GM19452 (cell line): ENCODE measurements around the gene ARHGAP6.

Source experiments
- ATAC-seq: cut with Tn5 transposase; IDR thresholded peaks from one replicate; pipeline ENCODE4 v1.9.1; 2021; ENCODE audit not compliant: unreplicated experiment

The ARHGAP6 gene, protein sequence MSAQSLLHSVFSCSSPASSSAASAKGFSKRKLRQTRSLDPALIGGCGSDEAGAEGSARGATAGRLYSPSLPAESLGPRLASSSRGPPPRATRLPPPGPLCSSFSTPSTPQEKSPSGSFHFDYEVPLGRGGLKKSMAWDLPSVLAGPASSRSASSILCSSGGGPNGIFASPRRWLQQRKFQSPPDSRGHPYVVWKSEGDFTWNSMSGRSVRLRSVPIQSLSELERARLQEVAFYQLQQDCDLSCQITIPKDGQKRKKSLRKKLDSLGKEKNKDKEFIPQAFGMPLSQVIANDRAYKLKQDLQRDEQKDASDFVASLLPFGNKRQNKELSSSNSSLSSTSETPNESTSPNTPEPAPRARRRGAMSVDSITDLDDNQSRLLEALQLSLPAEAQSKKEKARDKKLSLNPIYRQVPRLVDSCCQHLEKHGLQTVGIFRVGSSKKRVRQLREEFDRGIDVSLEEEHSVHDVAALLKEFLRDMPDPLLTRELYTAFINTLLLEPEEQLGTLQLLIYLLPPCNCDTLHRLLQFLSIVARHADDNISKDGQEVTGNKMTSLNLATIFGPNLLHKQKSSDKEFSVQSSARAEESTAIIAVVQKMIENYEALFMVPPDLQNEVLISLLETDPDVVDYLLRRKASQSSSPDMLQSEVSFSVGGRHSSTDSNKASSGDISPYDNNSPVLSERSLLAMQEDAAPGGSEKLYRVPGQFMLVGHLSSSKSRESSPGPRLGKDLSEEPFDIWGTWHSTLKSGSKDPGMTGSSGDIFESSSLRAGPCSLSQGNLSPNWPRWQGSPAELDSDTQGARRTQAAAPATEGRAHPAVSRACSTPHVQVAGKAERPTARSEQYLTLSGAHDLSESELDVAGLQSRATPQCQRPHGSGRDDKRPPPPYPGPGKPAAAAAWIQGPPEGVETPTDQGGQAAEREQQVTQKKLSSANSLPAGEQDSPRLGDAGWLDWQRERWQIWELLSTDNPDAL (N-terminal part only)

DNA sequence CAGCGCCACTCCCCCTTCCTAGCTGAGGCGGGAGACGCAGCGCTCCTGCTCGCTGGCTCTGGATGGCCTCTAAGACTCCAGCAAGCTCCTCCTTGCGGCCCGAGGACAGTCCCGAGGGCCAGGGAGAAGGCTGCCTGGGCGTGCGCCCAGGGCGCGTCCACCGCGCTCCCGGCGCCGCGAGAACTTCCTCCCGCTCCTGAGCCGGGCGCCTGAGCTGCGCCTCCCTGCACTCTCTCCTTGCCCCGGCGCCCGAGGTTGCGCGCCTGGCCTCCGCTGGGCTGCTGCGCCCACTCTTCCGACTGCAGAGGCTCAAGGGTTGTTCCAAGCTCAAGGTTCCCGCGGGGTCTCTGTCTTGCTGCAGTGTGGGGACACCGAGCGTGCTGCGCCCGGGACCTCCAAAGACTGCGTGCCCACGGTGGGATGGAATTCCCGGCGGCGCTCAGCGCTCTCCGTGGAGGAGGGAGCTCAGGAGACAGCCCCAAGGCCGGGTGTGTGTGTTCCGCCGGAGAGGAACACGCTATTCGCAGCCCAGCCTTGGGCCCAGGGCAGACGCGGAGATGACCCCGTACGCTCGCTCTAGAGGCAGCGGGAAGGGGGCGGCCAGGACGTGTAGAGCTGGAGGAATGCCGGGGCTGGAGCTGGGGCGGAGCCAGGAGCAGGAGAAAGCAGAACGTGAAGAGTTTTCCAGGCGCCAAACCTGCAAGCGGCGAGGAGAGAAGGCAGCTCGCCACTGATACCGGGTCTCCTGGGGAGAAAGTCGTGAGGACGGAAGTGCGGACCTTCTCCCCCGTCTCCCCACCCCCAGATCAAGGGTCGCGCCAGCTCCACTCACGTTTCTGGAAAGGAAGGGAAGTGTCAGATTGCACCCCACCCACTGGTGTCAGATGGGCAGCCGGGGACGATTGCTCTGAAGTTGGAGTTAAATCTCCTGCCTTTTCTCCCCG, at the start of gene ARHGAP6:
ARHGAP6 (minus strand) TSS at position 753 of the 944 bp plus-strand sequence. CDS start 1,092 bp downstream, outside the sequence.
- no peak for ATAC-seq

DNA sequence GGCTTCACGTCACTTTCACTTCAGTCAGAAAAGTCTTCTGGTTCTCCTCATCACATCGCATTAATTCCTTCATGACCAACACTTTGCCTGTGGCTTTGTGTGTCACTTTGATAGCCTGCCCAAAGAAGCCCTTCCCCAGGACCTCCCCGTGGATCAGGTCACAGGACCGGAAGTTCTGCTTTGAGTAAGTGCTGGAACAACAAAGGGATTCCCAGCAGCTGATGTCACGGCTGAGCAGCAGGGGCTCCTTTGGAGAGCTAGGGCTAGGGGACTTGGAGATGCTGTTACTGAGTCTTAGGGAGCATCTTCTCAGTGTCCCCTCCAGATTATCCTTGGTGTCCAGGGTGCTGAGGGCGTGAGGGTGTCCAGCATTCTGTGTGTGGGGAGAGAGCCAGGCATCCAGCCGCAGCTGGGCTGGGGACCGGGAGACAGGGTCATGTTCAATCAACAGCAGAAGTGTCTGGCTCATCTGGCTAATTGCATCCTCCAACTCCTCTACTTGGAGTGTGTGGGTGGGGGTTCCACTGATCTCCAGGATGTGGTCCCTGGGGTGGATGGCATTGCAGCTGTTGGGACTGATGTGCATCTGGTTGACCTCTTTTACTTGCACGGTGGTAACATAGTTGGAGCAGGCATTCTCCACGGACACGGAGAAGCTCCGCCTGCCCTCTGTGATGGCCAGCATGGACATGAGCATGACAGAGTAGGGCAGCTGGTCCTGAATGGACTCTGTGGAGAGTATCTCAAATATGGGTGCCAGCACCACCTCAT, 39.2 kb upstream of the ARHGAP6 start:
- ATAC-seq = no peak

DNA sequence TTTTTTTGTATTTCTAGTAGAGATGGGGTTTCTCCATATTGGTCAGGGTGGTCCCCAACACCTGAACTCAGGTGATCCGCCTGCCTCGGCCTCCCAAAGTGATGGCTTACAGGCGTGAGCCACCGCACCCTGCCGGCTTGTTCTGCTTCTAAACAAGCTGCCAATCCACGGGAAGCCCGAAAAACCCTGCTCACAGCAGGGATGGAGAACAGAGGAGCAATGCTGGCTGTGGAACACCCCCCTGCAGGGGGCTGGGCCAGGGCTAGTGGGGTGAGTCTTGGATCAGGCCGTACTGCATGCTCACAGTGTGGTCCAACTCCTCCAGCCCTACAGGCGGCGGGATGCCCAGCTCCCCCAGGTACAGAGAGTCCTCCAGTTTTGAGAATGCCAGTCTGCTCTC, 38.1 kb upstream of the ARHGAP6 start:
- no peak for ATAC-seq

DNA sequence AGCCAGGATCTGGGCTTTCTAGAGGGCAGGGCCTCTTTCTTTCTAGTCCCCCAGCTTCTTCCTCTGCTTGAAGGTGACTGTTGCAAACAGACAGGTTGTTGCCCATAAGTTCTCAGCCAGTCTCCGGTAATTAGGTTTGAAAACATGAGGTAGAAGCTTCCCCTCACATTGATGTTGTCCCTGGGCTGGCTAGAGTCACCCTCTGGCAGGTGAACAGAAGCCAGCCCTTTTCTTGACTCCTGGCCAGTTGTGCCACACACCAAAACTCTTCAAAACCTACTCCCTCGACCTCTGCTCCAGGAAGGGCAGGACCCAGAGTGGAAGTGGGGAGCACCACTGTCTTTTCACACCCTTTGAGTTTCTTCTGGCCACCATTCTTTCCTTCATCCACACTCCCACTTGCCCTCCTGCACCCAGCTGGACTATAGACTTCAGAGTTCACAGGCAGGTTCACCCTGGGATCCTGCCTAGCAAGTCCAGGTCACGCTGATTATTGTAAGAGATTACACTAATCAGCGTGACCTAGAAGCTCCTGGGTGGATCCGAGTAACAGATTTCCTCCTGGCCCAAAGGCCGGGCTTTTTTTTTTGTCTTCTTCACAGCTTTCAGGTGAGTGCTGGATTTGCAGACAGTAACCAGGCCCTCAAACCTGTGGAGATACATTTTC, 37.4 kb upstream of the ARHGAP6 start:
- no peak for ATAC-seq

DNA sequence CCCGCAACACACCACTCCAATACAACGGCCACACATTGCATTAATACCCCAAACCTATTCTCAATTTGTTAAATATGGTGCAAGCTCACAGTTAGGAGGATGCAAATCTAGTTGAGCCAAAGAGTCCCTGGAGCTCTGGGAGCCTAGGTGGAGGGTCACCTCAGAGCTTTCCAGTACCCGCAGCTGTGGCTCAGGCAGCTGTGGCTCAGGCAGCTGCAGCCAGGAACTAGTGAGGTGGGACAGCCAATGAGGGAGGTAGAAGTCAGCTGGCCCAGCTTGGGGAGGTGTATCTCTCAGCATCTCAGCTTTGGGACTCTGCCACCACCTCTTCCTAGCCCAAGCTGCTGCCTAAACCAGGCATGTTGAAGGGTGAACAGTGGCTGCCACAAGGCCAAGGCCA, 36.7 kb upstream of the ARHGAP6 start:
- no peak for ATAC-seq

DNA sequence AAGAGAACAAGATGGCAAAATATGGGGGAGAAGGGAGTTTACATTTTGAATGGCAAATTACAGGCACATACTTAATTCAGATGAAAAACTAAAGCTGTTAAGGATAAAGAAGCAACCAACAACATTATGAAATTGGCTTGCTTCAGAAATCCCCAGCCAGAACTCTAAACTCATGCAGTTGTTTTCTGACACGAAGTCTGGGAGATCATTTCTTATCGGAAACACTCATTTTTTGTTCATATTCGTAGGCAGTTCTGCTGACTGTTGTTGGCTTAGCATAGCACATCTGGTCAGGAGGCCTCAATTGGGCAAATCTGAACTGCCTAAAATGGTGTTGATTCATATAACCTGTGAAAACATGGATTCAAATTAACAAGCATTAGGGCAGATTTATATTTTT, 33.0 kb upstream of the ARHGAP6 start:
- no peak for ATAC-seq

DNA sequence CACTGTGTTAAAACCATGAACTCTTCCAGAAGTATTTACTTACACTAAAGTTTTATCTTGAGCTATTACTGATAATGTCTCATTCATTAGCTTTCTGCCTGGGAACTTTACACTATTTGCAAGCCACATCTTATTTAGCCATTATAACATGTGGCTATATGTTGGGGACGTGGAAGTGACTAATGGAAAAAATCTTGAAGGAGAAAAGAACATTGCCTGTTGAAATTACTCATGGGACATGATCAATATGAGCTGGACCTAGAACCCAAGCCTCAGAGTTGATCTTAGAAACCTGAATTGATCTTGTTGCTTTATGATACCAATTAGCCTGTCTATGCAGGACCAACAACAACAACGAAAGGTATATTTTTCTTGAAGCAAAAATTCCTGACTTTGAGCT, 22.5 kb upstream of the ARHGAP6 start:
- ATAC-seq = no peak

DNA sequence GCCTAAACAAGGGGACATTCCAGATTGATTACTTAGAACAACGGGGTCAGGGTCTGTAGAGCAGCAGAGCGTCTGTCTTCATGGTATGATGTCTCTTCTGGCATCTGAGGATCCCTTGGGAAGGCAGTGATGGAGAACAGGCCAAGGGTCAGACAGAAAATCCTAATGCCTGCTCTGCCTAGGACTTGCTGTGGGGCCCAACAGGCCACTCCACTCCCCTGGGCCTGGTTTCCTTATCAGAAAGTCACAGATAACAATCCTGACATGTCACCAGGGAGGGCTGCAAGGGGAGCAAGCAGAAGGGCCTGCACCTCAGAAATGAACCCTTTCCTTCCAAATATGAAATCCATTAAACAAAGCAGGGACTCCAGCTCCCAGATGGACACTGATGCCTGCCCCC, 21.4 kb upstream of the ARHGAP6 start:
- ATAC-seq = no peak

DNA sequence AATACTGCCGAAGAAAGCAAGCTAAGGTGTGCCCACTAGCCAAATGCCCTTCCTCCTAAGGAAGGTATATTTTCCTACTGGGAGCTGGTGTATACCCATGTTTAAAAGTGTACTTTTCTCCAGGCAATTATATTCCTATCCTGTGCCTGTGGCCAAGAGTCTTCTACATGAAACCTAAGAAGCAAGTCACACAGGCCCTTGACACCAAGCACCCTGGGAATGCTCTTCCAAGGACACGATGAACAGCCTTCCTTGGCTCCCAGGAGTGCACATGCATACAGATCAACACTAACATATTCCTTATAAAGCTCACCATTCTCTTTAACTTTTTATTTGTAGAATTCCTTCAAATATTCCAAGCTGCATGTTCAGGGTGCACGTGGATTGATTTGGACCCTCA, 17.3 kb upstream of the ARHGAP6 start:
- ATAC-seq = no peak

DNA sequence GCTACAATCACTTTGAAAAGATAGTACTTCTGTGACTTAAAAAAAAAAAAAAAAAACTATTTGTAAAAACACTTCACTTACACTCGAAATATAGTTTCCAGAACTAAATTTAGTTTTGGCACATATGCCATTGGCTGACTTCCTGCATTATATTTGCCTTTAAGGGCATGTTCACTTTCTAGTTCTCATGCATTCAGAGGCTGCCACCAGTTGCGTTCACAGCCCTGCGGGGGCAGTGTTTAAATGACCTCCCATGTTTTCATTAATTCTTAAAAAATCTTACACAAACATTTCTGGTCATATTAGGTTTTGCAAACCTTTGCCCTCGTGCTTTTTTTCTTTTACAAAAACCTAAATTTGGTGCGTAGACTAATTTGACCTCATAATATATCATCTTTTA, 12.4 kb upstream of the ARHGAP6 start:
- ATAC-seq = no peak

DNA sequence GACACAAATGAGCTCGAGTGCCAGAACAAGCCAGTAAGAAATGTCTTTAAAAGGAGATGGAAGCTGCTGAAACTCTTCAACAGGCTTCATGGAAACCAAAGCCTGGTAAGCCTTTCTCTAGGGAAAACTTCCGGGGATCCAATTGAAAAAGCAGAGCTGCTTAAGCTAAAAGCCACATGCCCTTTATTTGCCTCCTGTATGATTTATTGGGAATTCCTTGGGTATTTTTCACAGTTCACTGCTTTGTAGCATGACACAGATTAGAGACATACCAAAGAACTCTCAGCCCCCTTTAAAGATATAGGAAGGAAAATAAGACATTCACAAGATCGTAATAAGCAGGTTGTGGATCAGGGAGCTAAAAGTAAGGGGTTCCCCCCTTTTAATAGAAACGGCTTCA, 6.5 kb upstream of the ARHGAP6 start:
- ATAC-seq = no peak

DNA sequence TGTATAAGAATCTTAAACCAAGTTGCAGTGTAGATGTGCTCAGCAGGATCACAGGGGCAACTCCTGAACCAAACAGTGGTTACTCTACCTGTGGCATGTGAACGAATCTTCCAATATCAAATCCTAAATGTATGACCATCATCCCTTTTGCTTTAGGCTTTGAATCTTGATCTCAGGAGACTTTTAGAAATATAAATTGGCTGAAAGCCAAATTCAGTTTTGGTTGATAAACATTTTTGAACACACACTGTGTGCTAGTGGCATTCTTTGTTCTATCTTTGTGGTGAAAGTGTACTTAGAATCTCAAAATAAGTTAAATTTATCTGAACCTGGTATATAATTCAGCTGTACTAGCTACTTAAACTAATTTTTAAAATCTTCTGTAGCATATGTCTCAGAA, 4.6 kb upstream of the ARHGAP6 start:
- no peak for ATAC-seq

DNA sequence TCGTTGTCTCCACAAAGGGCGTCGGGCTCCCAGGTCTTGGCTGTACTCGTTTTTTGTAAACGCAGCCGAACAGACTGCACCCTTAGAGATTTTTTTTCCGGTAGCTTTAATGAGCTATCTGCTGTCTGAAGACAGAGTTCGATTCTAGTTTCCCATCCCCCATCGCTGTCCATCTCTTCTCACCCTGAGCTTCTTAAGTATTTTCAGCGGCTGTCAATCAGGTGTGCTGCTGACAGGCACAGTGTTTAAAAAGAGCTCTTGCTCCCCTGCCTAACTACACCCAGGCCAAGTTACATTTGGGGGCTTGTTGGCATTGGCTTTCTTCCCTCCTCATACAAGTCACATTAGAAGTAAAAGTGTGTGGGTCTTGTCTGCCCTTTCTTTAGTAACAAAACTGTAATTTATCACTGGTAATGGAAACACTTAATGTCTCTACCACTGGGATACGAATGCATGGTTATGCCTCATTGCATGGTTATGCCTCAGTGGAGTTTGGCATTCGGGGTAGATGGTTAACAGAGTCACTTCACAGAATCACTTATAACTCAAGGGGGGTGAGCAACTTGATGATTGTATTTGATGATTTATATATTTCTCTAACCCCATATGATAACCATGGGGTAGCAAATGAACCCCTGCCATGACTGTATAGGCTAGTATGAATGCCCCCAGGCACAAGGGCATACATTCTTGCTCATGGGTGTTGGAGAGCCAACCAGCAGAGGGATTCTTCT, 1.4 kb upstream of the ARHGAP6 start:
- no peak for ATAC-seq

DNA sequence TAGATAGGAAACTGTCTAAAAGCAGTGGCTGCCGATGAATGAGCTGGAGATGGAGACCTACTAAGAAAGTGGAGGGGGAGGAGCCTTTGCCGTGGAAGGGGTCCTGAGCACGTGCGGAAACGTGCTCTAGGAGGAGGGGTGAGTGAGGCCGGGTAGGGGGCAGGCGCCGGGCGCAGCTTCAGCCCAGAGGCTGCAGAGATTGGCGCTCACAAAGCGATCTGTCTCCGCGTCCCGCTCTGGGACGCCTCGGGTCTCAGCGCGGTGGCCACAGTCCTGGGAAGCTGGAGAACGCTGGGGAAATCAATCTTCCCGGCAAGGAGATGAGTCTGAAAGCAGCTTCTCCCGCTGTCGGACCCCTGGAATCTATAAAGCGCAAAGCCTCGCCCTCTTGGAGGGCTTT, 444 bp upstream of the ARHGAP6 start:
- ATAC-seq = no peak

DNA sequence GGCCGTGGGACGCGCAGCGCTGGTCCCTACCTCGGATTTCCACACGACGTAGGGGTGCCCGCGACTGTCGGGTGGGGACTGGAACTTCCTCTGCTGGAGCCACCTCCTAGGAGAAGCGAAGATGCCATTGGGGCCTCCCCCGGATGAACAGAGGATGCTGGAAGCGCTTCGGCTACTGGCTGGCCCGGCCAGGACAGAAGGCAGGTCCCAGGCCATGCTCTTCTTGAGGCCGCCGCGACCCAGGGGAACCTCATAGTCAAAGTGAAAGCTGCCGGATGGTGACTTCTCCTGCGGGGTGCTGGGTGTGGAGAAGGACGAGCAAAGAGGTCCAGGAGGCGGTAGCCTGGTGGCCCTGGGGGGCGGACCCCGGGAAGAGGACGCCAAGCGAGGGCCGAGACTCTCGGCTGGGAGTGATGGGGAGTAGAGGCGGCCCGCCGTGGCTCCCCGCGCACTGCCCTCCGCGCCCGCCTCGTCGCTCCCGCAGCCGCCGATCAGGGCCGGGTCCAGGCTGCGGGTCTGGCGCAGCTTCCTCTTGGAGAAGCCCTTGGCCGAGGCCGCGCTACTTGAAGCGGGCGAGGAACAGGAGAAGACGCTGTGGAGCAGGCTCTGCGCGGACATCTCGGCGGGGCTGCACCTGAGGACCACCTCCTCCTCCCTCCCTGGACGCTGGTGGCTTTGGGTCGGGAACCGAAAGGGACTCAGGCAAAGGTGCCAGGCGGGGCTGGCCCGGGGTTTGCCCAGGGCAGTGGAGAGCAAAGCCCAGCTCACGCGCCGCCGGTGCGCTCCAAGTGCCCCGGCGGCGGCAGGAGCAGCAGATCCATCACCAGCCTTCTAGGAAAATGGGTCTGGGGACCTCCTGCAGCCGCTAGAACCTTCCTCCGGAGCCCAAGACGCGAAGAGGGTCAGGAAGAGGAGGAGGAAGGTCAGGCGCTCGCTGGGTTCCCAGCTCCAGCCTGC, 1.2 kb downstream of the ARHGAP6 start:
- ATAC-seq = no peak

DNA sequence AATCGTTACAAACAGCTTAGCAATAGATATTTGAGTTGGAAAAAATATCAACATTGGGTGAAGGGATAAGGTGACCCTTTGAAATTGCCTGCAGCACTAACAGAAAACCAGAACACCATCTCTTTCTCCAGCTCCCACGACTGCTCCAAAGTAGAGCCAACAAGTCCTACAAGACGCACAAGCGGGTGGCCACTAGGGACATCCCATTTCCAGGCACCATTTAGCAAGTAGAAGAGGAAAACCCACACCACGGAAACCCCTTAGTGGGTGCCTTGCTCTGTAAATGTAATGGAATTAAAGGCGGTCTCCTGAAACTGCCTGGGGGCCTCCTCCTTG, 1.9 kb downstream of the ARHGAP6 start:
- no peak for ATAC-seq

DNA sequence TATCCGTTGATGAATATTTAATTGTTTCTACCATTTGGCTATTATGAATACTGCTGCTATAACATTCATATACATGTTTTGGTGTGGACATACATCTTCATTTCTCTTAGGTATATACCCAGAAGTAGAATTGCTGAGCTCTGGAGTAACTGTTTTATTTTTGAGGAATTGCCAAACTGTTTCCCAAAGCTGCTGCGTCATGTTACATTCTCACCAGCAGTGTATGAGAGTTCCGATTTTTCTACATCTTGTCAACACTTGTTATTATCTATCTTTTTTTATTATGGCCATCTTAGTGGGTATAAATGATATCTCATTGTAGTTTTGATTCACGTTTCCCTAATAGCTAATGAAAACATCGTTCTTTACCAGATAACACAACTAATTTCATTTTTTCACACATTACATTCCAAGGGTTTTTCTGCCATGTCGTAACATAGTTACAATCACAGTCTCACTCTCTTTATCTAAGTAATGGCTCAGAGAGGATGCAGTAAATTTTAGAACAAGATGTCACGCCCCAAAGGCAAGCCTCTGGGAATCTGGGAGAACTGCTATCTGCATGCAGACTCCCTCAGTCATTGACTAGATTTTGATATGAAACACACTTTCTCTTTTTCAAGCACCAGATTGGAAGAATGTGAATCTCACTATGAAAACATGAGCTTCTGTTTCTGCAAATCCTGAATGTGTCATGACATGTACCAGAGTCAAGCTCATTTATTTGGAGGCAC, 10.3 kb downstream of the ARHGAP6 start:
- ATAC-seq = no peak
